ENCODE results near the gene ZNF385B.
A peak's percentile ranks its signal among the peaks of the same experiment; 100 is the strongest.

The ZNF385B gene

DNA sequence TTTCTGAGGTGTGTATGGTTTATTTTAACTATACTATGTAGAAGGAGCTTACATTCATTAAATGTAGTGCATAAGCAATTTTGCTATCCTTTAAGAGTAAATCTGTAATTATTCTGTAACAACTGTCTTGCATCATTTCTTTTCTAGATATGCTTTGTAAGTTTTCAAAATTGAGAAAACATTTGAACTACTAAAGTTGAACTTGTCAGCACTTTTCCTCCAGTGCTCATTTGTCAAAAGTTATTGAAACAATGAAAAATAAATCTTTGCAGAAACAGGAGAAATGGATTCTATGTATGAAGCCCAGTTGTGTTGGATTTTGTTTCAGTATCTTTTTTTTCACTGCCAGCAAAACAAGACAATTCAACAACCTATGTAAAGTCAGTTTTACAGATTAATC is 14.5 kb upstream of the ZNF385B start:
- H3K27ac Mint-ChIP-seq, result no peak overlapping the region
- no peaks in the 10 kb centered on the region for H3K36me3 Mint-ChIP-seq

DNA sequence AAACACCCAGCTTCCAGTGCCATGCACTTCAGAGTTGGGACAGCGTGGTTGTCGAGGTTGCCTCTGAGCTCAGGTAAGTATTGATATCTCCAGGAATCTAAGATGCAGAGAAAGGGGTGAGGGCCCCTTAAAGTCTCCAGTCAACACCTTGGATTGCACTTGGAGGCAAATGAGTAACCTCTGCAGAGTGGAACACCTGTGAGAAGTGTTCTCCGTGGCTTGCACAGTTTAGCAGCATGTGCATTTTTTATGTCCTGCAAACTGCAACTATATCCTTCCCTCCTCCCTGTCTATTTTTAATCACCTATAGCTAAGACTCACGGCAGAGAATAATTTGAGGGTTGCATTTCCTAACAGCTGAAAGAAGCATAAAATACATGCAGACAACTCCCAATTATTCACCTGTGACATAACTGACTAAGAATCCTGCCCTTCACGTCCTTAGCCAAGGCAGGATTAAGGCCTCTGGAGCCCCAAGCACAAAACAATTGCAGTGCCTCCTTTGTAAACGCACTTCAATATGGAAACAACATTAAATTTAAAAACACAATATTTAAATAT is 1.6 kb upstream of the ZNF385B start:
- H3K9me3 Mint-ChIP-seq, result no peaks in the 10 kb centered on the region
- H3K4me1 Mint-ChIP-seq, result peaks cover 16% of the 10 kb centered on the region
- H3K27me3 Mint-ChIP-seq, result peaks cover 38% of the 10 kb centered on the region
- H3K27ac Mint-ChIP-seq, result no peak overlapping the region
- no peak overlapping the region for H3K4me3 Mint-ChIP-seq
- no peak for ATAC-seq
- H3K36me3 Mint-ChIP-seq, result no peaks in the 10 kb centered on the region

More for the DNA sequence above, 14.5 kb upstream of the ZNF385B start:
- Mint-ChIP-seq H3K4me3 (no peak overlapping the region), H3K9me3 (no peaks in the 10 kb centered on the region), H3K27me3 (peaks cover 23% of the 10 kb centered on the region), H3K4me1 (no peaks in the 10 kb centered on the region)
- no peak for ATAC-seq

GRCh38 chr2:179861027-179861415 is 391 bp downstream of the ZNF385B start:
- no peak overlapping the region for H3K4me3 Mint-ChIP-seq
- H3K4me1 Mint-ChIP-seq, result peaks cover 16% of the 10 kb centered on the region
- no peak overlapping the region for H3K27ac Mint-ChIP-seq
- H3K9me3 Mint-ChIP-seq, result no peaks in the 10 kb centered on the region
- H3K36me3 Mint-ChIP-seq, result no peaks in the 10 kb centered on the region
- peaks cover 58% of the 10 kb centered on the region for H3K27me3 Mint-ChIP-seq
- peak; percentile 24 for ATAC-seq

DNA sequence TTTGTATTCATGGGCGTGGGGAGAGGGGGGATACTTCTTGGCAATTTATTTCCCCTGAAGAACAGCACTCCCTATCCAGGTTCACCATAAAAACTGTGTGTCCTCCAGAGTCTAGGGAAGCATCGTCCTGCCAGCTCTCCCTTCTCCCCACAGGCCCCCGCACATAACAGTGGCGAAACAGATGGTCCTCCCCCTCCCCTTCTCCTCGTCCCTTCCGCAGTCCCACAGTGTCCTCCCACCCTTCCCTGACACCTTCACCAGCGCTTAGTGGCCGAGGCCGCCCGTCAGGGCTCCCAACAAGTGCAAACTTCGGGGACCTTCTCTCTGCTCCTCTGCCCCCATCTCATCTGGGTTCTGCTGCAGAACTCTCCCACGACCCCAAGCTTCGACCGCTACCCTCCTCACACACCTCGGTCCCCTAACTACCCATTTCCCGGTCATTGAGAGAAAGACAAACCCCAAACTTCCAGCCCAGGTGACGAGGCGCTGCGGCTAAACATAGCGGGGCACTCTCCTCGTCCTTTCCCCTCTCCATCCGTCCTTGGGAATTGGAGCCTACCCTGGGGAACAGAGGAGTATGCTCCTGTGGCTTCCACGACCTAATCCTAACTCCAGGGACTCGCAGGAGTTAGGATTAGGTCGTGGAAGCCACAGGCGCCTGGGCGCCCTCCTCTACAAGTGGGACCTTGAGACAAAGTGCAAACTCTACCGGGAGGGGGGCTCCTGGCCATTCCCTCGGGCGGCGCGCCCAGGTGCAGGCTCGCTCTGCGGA is 971 bp downstream of the ZNF385B start:
- no peaks in the 10 kb centered on the region for H3K36me3 Mint-ChIP-seq
- H3K4me3 Mint-ChIP-seq, result peak overlapping the region; percentile 25
- H3K4me1 Mint-ChIP-seq, result peaks cover 16% of the 10 kb centered on the region
- no peak overlapping the region for H3K27ac Mint-ChIP-seq
- peaks cover 58% of the 10 kb centered on the region for H3K27me3 Mint-ChIP-seq
- peak; percentile 32 for ATAC-seq
- H3K9me3 Mint-ChIP-seq, result no peaks in the 10 kb centered on the region

- peaks cover 58% of the 10 kb centered on the region for H3K27me3 Mint-ChIP-seq
- peaks cover 16% of the 10 kb centered on the region for H3K4me1 Mint-ChIP-seq
- no peaks in the 10 kb centered on the region for H3K9me3 Mint-ChIP-seq
- no peak overlapping the region for H3K27ac Mint-ChIP-seq
- no peak for ATAC-seq
- H3K4me3 Mint-ChIP-seq, result no peak overlapping the region
- no peaks in the 10 kb centered on the region for H3K36me3 Mint-ChIP-seq
Measured at GRCh38 chr2:179859523-179859922, 1.9 kb downstream of the ZNF385B start.

DNA sequence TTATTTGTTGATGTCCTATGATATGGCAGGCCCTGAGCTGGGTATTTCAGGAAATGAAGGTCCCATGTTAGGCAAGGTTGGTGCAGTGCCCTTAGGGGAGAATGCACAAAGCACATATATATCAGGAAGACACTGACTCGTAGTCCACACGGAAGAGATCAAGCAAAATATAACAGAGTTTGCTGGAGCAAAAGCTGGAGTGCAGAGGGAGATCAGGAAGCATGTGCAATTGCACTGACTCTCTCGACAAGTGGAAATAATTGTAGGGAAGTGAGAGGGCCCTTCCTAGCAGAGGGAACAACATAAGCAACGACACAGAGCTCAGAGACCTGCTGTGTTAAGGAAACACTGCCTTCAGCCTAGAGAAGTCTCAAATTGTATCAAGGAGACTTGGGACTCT is 4.2 kb downstream of the ZNF385B start:
- H3K27me3 Mint-ChIP-seq, result peaks cover 53% of the 10 kb centered on the region
- H3K4me1 Mint-ChIP-seq, result peaks cover 16% of the 10 kb centered on the region
- no peak overlapping the region for H3K27ac Mint-ChIP-seq
- H3K9me3 Mint-ChIP-seq, result no peaks in the 10 kb centered on the region
- H3K4me3 Mint-ChIP-seq, result no peak overlapping the region
- H3K36me3 Mint-ChIP-seq, result no peaks in the 10 kb centered on the region
- ATAC-seq, result no peak

GRCh38 chr2:179856205-179856604 is 5.2 kb downstream of the ZNF385B start:
- Mint-ChIP-seq H3K27ac (no peak overlapping the region), H3K4me3 (no peak overlapping the region), H3K4me1 (peaks cover 8% of the 10 kb centered on the region), H3K27me3 (peaks cover 44% of the 10 kb centered on the region), H3K36me3 (no peaks in the 10 kb centered on the region), H3K9me3 (no peaks in the 10 kb centered on the region)
- ATAC-seq, result no peak

- H3K27ac Mint-ChIP-seq, result no peak overlapping the region
- H3K4me3 Mint-ChIP-seq, result no peak overlapping the region
- ATAC-seq, result no peak
- H3K9me3 Mint-ChIP-seq, result no peaks in the 10 kb centered on the region
- peaks cover 41% of the 10 kb centered on the region for H3K27me3 Mint-ChIP-seq
- H3K4me1 Mint-ChIP-seq, result peaks cover 6% of the 10 kb centered on the region
- H3K36me3 Mint-ChIP-seq, result no peaks in the 10 kb centered on the region
Measured at GRCh38 chr2:179855673-179856072, 5.7 kb downstream of the ZNF385B start.

DNA sequence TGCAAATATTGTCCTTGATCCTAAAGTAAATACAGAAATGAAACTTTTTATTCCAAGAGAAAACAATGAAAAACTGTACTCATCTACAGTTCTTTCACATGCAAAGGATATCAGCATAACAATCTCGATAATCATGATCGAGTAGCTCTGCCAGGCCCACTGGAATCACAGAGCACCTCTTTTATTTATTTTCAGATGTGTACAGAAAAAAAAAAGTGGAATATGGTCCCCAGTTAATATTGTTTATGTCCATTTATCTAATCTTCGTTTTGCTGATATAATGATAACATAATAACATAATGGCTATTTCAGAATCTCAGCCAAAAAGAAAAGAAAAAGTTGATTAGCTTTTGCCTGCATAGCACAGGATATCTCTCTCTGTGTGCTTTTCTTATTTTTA is 6.5 kb downstream of the ZNF385B start:
- H3K36me3 Mint-ChIP-seq, result no peaks in the 10 kb centered on the region
- no peaks in the 10 kb centered on the region for H3K9me3 Mint-ChIP-seq
- no peak overlapping the region for H3K4me3 Mint-ChIP-seq
- H3K27me3 Mint-ChIP-seq, result peaks cover 33% of the 10 kb centered on the region
- no peak overlapping the region for H3K27ac Mint-ChIP-seq
- H3K4me1 Mint-ChIP-seq, result no peaks in the 10 kb centered on the region
- no peak for ATAC-seq

GRCh38 chr2:179853108-179853507 is 8.3 kb downstream of the ZNF385B start:
- Mint-ChIP-seq H3K36me3 (no peaks in the 10 kb centered on the region), H3K9me3 (no peaks in the 10 kb centered on the region), H3K4me3 (no peak overlapping the region), H3K27ac (no peak overlapping the region), H3K27me3 (peaks cover 21% of the 10 kb centered on the region), H3K4me1 (no peaks in the 10 kb centered on the region)
- ATAC-seq, result no peak

DNA sequence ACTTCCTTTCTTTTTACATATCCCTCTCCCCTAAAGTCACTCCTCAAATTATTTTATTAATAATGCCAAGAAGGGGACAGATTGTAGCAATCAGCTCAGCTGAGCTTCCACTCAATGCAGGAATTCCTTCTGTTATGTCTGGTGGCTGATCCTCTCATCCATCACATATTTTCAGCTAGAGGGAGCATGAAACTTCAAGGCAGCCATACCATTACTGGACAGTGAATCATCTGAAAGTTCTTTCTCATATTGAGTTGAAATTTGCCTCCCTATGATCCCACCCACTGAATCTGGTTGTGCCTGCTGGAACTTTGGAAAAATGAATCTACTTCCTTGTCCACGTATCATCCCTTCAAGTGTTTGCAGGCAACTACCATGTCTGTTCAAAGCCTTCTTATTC is 11.2 kb downstream of the ZNF385B start:
- no peak overlapping the region for H3K27ac Mint-ChIP-seq
- no peak for ATAC-seq
- no peaks in the 10 kb centered on the region for H3K4me1 Mint-ChIP-seq
- no peaks in the 10 kb centered on the region for H3K9me3 Mint-ChIP-seq
- H3K36me3 Mint-ChIP-seq, result no peaks in the 10 kb centered on the region
- no peaks in the 10 kb centered on the region for H3K27me3 Mint-ChIP-seq
- no peak overlapping the region for H3K4me3 Mint-ChIP-seq

DNA sequence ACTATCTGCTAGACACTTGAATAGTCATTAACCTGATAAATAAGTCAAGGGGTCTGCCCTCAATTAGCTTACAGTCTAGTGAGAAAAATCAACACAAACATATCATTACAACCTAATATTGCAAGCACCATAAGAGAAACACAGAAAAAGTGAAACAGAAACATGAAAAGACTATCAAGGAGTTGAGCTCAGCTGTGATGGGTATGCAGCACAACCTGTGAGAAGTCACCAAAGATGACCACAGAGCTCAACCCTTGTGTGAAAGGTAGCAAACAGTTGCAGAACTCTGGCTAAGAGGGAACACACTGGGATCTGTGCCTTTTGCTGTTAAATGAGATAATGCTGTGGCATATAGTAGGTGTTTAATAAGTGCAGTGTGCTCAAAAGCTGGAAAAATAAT is 11.7 kb downstream of the ZNF385B start:
- ATAC-seq, result no peak
- no peak overlapping the region for H3K27ac Mint-ChIP-seq
- H3K4me3 Mint-ChIP-seq, result no peak overlapping the region
- H3K9me3 Mint-ChIP-seq, result no peaks in the 10 kb centered on the region
- H3K4me1 Mint-ChIP-seq, result no peaks in the 10 kb centered on the region
- H3K27me3 Mint-ChIP-seq, result no peaks in the 10 kb centered on the region
- H3K36me3 Mint-ChIP-seq, result no peaks in the 10 kb centered on the region

DNA sequence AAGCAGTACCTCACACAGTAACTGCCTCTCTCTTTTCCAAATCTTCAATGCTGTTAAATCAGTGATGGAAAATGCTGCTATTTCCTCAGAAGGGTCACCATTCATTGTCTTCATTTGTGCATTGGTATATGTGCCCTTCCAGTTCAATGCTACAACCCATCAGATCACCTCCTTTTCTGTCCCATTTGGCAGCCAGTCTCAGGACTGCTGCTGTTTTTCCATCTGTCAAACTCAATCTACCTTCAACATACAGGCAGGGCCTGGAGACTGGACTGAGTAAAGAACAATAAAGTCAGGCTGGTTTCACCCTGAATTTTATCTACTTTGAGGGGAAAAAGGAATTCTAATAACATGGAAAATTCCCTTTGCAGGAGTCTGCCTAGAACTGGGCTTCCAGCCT is 17.9 kb downstream of the ZNF385B start:
- Mint-ChIP-seq H3K36me3 (no peaks in the 10 kb centered on the region), H3K9me3 (no peaks in the 10 kb centered on the region), H3K27ac (no peak overlapping the region), H3K27me3 (no peaks in the 10 kb centered on the region), H3K4me1 (no peaks in the 10 kb centered on the region), H3K4me3 (no peak overlapping the region)
- ATAC-seq, result no peak

GRCh38 chr2:179842498-179843153 is 18.8 kb downstream of the ZNF385B start:
- no peak overlapping the region for H3K4me3 Mint-ChIP-seq
- no peak overlapping the region for H3K27ac Mint-ChIP-seq
- H3K4me1 Mint-ChIP-seq, result no peaks in the 10 kb centered on the region
- no peaks in the 10 kb centered on the region for H3K9me3 Mint-ChIP-seq
- no peaks in the 10 kb centered on the region for H3K36me3 Mint-ChIP-seq
- H3K27me3 Mint-ChIP-seq, result no peaks in the 10 kb centered on the region
- ATAC-seq, result no peak

DNA sequence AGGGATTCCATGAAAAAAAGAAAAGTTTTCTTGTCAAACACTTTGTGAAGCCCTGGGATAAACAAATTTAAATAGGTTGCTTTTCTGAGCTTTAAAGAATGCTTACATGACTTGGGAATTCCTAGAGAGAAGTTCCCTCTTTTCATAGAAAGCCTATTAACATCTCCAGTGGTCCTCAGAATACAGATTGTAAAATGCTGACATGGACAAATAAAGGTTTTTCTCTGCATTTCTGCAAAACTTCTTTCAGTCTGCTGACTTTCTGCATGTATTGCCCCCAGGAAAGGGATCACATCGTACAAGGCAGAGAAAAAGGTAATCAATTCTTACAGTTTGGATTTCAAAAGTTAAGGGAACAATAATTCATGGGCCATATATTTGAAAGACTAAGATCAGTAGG is 20.6 kb downstream of the ZNF385B start:
- Mint-ChIP-seq H3K9me3 (no peaks in the 10 kb centered on the region), H3K27me3 (no peaks in the 10 kb centered on the region), H3K4me1 (no peaks in the 10 kb centered on the region), H3K27ac (no peak overlapping the region), H3K36me3 (no peaks in the 10 kb centered on the region), H3K4me3 (no peak overlapping the region)
- ATAC-seq, result no peak

DNA sequence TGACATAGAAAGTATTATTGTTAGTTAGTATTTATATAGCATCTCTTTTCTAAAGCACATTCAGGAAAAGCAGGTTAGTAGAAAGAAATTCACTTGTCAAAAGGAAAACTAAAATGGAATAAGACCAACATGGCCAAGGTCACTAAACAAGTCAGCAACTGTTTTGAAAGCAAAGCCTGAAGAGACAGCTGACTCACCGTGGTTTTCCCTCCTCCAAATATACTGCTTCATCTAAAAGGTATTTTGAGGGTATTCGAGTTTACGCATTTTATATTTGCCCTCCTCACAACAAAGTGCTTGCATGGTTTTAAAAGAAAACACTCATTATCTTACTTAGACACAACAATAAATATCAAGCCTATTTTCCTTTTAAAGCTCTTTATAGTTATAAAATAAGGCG is 24.0 kb downstream of the ZNF385B start:
- no peaks in the 10 kb centered on the region for H3K27me3 Mint-ChIP-seq
- no peaks in the 10 kb centered on the region for H3K36me3 Mint-ChIP-seq
- ATAC-seq, result no peak
- H3K9me3 Mint-ChIP-seq, result no peaks in the 10 kb centered on the region
- no peak overlapping the region for H3K4me3 Mint-ChIP-seq
- no peaks in the 10 kb centered on the region for H3K4me1 Mint-ChIP-seq
- H3K27ac Mint-ChIP-seq, result no peak overlapping the region

Measured in stimulated activated memory B cell treated with anti-CD40 and anti-IgM and Interleukin-4, amounts not matched to agents 10 μg/mL and 1 μg/mL and 100 μg/mL, for 72 hours (primary cell).